K562 (cell line): ENCODE results near the gene CPNE6. TPM values are rescaled to one million over a fixed set of nuclear protein-coding genes. Genes with fewer than 3 reads are reported as not detected.
A peak's percentile ranks its signal among the peaks of the same experiment; 100 is the strongest.

Experiments
- ADNP ChIP-seq: fragments of 200-800 bp; sonication (Bioruptor generic); IDR thresholded peaks from 2 replicates; pipeline ENCODE4 v1.6.1; 2016; ENCODE audit warnings: missing genetic modification characterization, missing compliant biosample characterization
- BHLHE40 ChIP-seq: IDR thresholded peaks from 2 replicates; pipeline ENCODE4 v1.6.1; 2011; ENCODE audit warnings: low read length, improper control_type of control experiment
- BRD9 ChIP-seq: fragments of 450-650 bp; IDR thresholded peaks from 2 replicates; pipeline ENCODE4 v1.6.1; 2018; ENCODE audit warnings: low read depth; ENCODE audit not compliant: partially characterized antibody
- CBFA2T2 ChIP-seq: fragments of 450-650 bp; conservative IDR thresholded peaks from 2 replicates; pipeline ENCODE4 v1.6.1; 2017; ENCODE audit warnings: mild to moderate bottlenecking
- EGR1 ChIP-seq: fragments of 450-650 bp; conservative IDR thresholded peaks from 2 replicates; pipeline ENCODE4 v1.6.1; 2017; ENCODE audit warnings: mild to moderate bottlenecking
- HDAC2 ChIP-seq: fragments of 450-650 bp; IDR thresholded peaks from 2 replicates; pipeline ENCODE4 v1.6.1; 2016; ENCODE audit warnings: mild to moderate bottlenecking
- KDM5B ChIP-seq: fragments of 200-600 bp; sonication (generic); IDR thresholded peaks from 2 replicates; pipeline ENCODE4 v1.6.1; 2012; ENCODE audit warnings: low read depth, mild to moderate bottlenecking, moderate library complexity, low read length, control low read depth, inconsistent platforms; ENCODE audit not compliant: insufficient replicate concordance
- NEUROD1 ChIP-seq: fragments of 150-350 bp; IDR thresholded peaks from 2 replicates; pipeline ENCODE4 v1.6.1; 2014; ENCODE audit warnings: borderline replicate concordance, low read length, low read depth; ENCODE audit not compliant: partially characterized antibody
- NFIC ChIP-seq: fragments of 450-650 bp; IDR thresholded peaks from 2 replicates; pipeline ENCODE4 v1.6.1; 2017; ENCODE audit warnings: mild to moderate bottlenecking, inconsistent platforms
- POLR2G ChIP-seq: fragments of 200-400 bp; formaldehyde crosslinking; IDR thresholded peaks from 2 replicates; pipeline ENCODE4 v1.6.1; 2017; ENCODE audit warnings: low read depth, mild to moderate bottlenecking, antibody characterized with exemption, low read length, moderate library complexity
- RBM25 ChIP-seq: fragments of 200-400 bp; formaldehyde crosslinking; IDR thresholded peaks from 2 replicates; pipeline ENCODE4 v1.6.1; 2018; ENCODE audit warnings: low read length, low read depth, moderate library complexity; ENCODE audit not compliant: severe bottlenecking
- TBP ChIP-seq: optimal IDR thresholded peaks from 2 replicates; pipeline ENCODE3; 2011; ENCODE audit warnings: low read depth, low read length, improper control_type of control experiment
- polyA plus RNA-seq, 8 experiments: library from polyadenylated mRNA; depleted of rRNA in 4 of 8; stranded (reverse) in 5 of 8; unstranded in 3 of 8; fragments of >200 nt; fragmentation: Nextera tagmentation in 2 of 8; fragmentation: Illumina TruSeq in 1 of 8; extraction: Ambion mirVana in 2 of 8; extraction: Trizol in 1 of 8; gene quantifications; 2 replicates each; pipeline versions ENCODE4 v1.2.1 to v1.2.3, GENCODE V29; 2011 to 2014; ENCODE audit warnings: inconsistent platforms in 1 of 8, missing spikeins in 1 of 8
- total RNA-seq, 7 experiments: library from RNA; depleted of rRNA in 6 of 7; stranded (reverse); fragments of >200 nt in 6 of 7; fragmentation: Illumina TruSeq in 2 of 7; extraction: Trizol in 2 of 7; gene quantifications; 2 replicates each; pipeline versions ENCODE4 v1.2.1 to v1.2.3, GENCODE V29; 2011 to 2021; ENCODE audit warnings: low replicate concordance in 1 of 7
- TF ChIP-seq, protein P1 (sequence below), 2 experiments: fragments of 450-650 bp; IDR thresholded peaks; 2 replicates each; pipeline ENCODE4 v1.6.1; 2016
- TF ChIP-seq, protein P2 (sequence below): fragments of 450-650 bp; conservative IDR thresholded peaks from 2 replicates; pipeline ENCODE4 v1.6.1; 2016; ENCODE audit warnings: missing genetic modification characterization, low read depth, mild to moderate bottlenecking, control low read depth, missing compliant biosample characterization
- TF ChIP-seq, protein P3 (sequence below): fragments of 450-650 bp; formaldehyde crosslinking; IDR thresholded peaks from 2 replicates; pipeline ENCODE4 v1.4.0; 2022; ENCODE audit warnings: missing genetic modification characterization
- TF ChIP-seq, protein P4 (sequence below): fragments of 450-650 bp; IDR thresholded peaks from 2 replicates; pipeline ENCODE4 v1.6.1; 2018; ENCODE audit not compliant: partially characterized antibody
- TF ChIP-seq, protein P5 (sequence below), 2 experiments: IDR thresholded peaks; 2 replicates each; pipeline ENCODE4 v1.6.1; 2011; ENCODE audit warnings: borderline replicate concordance in 1 of 2, control low read depth in 1 of 2, low read depth in 1 of 2, low read length in 1 of 2, mild to moderate bottlenecking in 1 of 2, mixed read lengths in 1 of 2, moderate library complexity in 1 of 2; ENCODE audit not compliant: insufficient read depth in 1 of 2, insufficient read length in 1 of 2, poor library complexity in 1 of 2, severe bottlenecking in 1 of 2; ENCODE audit errors: extremely low read depth in 1 of 2

The CPNE6 gene
- total and polyA plus RNA-seq, 9 of the 15 experiments (the other 6 are each of a cell fraction or from before 2014, with no cell fraction given): not detected

DNA sequence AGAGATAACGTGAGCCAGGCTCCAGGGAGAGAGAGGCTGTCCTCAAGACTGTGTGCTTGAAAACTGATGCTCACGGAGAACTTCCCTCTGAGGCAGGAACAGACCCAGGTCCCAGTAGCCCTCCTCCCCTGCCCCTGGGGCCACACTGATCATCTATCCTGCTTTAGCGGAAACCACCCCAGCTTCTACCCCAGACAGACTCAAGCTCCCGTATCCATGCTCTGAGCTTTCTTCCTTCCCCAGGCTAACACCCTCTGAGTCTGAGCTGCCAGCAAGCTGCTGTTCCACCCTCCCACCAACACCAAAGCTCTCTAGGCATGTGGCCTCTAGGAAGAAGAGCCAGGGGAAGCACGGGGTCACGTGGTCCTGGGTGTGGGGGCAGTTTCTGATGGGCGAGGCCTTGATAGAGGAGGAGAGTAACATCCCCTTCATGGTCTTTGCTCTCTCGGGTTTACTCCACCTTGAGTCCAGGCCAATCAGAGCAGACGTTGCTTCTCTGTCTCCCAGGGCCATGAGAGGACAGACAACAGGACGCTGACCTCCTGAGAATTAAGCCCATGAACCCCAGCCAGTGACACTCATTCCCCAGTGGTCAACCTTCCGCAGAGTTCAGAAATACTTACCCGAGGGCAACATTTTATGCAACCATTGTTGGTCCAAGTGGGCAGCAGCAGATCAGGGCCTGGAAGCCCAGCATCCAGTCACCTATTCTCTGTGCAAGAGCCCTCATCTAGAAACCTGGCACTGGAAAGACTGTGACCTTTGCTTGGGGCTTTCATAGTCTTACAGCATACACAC lies 24.1 kb downstream of the CPNE6 start (continued):
- TF ChIP-seq RBM25 (no peak), NEUROD1 (peak; percentile 50), TBP (peak; percentile 85), HDAC2 (0 out of 2 replicates have a peak, but pooled peaks have one; percentile 24), POLR2G (peak; percentile 38; the same call in 1 of the 2 replicates), NFIC (peak; percentile 22; the same call in 1 of the 2 replicates), BRD9 (peak; percentile 32), ADNP (tag) (no peak), CBFA2T2 (peak; percentile 80), BHLHE40 (peak; percentile 78), EGR1 (peak; percentile 65), KDM5B (peak; percentile 83)
- TF ChIP-seq, protein P1, sequence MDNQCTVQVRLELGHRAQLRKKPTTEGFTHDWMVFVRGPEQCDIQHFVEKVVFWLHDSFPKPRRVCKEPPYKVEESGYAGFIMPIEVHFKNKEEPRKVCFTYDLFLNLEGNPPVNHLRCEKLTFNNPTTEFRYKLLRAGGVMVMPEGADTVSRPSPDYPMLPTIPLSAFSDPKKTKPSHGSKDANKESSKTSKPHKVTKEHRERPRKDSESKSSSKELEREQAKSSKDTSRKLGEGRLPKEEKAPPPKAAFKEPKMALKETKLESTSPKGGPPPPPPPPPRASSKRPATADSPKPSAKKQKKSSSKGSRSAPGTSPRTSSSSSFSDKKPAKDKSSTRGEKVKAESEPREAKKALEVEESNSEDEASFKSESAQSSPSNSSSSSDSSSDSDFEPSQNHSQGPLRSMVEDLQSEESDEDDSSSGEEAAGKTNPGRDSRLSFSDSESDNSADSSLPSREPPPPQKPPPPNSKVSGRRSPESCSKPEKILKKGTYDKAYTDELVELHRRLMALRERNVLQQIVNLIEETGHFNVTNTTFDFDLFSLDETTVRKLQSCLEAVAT (IDR thresholded peaks at IDR 0.05): peak in 1 of 2 experiments; percentile 45; a peak in 1 of 4 replicates
- TF ChIP-seq, protein P2, sequence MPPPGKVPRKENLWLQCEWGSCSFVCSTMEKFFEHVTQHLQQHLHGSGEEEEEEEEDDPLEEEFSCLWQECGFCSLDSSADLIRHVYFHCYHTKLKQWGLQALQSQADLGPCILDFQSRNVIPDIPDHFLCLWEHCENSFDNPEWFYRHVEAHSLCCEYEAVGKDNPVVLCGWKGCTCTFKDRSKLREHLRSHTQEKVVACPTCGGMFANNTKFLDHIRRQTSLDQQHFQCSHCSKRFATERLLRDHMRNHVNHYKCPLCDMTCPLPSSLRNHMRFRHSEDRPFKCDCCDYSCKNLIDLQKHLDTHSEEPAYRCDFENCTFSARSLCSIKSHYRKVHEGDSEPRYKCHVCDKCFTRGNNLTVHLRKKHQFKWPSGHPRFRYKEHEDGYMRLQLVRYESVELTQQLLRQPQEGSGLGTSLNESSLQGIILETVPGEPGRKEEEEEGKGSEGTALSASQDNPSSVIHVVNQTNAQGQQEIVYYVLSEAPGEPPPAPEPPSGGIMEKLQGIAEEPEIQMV (tag): no peak
- TF ChIP-seq, protein P3, sequence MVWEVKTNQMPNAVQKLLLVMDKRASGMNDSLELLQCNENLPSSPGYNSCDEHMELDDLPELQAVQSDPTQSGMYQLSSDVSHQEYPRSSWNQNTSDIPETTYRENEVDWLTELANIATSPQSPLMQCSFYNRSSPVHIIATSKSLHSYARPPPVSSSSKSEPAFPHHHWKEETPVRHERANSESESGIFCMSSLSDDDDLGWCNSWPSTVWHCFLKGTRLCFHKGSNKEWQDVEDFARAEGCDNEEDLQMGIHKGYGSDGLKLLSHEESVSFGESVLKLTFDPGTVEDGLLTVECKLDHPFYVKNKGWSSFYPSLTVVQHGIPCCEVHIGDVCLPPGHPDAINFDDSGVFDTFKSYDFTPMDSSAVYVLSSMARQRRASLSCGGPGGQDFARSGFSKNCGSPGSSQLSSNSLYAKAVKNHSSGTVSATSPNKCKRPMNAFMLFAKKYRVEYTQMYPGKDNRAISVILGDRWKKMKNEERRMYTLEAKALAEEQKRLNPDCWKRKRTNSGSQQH (CRISPR knock-in tag): peak; percentile 44; the same call in 1 of the 2 replicates
- TF ChIP-seq, protein P4, sequence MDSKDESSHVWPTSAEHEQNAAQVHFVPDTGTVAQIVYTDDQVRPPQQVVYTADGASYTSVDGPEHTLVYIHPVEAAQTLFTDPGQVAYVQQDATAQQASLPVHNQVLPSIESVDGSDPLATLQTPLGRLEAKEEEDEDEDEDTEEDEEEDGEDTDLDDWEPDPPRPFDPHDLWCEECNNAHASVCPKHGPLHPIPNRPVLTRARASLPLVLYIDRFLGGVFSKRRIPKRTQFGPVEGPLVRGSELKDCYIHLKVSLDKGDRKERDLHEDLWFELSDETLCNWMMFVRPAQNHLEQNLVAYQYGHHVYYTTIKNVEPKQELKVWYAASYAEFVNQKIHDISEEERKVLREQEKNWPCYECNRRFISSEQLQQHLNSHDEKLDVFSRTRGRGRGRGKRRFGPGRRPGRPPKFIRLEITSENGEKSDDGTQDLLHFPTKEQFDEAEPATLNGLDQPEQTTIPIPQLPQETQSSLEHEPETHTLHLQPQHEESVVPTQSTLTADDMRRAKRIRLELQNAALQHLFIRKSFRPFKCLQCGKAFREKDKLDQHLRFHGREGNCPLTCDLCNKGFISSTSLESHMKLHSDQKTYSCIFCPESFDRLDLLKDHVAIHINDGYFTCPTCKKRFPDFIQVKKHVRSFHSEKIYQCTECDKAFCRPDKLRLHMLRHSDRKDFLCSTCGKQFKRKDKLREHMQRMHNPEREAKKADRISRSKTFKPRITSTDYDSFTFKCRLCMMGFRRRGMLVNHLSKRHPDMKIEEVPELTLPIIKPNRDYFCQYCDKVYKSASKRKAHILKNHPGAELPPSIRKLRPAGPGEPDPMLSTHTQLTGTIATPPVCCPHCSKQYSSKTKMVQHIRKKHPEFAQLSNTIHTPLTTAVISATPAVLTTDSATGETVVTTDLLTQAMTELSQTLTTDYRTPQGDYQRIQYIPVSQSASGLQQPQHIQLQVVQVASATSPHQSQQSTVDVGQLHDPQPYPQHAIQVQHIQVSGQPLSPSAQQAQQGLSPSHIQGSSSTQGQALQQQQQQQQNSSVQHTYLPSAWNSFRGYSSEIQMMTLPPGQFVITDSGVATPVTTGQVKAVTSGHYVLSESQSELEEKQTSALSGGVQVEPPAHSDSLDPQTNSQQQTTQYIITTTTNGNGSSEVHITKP: peak; percentile 75
- TF ChIP-seq, protein P5, sequence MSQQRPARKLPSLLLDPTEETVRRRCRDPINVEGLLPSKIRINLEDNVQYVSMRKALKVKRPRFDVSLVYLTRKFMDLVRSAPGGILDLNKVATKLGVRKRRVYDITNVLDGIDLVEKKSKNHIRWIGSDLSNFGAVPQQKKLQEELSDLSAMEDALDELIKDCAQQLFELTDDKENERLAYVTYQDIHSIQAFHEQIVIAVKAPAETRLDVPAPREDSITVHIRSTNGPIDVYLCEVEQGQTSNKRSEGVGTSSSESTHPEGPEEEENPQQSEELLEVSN (IDR thresholded peaks at IDR 0.05; ENCODE audit: borderline replicate concordance in 1 of 2, extremely low read depth in 1 of 2, insufficient read depth in 1 of 2, insufficient read length in 1 of 2, low read depth in 1 of 2, low read length in 1 of 2, poor library complexity in 1 of 2, severe bottlenecking in 1 of 2): peak; percentile 56 to 79
